ENCODE results near the gene CNTROB.
"Not testable (repeated sequence)": the region's sequence is repeated elsewhere in the genome, so short reads cannot be mapped to it uniquely, and the experiment has no call there.

CNTROB gene

DNA sequence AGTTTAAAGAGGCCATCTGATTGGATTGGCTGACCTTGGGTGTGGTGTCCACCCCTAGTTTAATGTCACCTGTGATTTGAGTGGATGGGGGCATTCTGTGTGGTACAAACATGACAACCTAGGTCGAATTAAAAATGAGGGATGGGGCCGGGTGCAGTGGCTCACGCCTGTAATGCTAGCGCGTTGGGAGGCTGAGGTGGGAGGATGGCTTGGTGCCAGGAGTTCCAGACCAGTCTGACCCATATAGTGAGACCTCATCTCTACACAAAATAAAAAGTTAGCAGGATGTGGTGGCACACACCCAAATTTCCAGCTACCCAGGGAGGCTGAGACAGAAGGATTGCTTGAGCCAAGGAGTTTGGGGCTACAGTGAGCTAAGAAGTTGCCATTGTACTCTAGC lies 14.4 kb downstream of the CNTROB start:
- POLR2A ChIA-PET, result interaction anchor here (5.7 kb wide), 1 partner anchor 14 kb away, joined by 48 read pairs; the partner anchor contains the start of genes CNTROB and TRAPPC1
- DNase-seq (ENCODE audit: extremely low spot score), result no peak
- TF ChIP-seq TARDBP (IDR thresholded peaks at IDR 0.05) (no peak), NFRKB (IDR thresholded peaks at IDR 0.05) (no peak), HDGF (IDR thresholded peaks at IDR 0.05; ENCODE audit: borderline replicate concordance) (no peak), ZNF384 (IDR thresholded peaks at IDR 0.05) (no peak), SP1 (IDR thresholded peaks at IDR 0.05) (no peak), FOXA1 (IDR thresholded peaks at IDR 0.05) (no peak), ELF4 (IDR thresholded peaks at IDR 0.05) (no peak), LEF1 (IDR thresholded peaks at IDR 0.05; ENCODE audit: borderline replicate concordance) (no peak), L3MBTL2 (conservative IDR thresholded peaks at IDR 0.05) (no peak), BHLHE40 (IDR thresholded peaks at IDR 0.05; ENCODE audit: borderline replicate concordance) (no peak), FOXM1 (IDR thresholded peaks at IDR 0.05; ENCODE audit: borderline replicate concordance) (no peak), CTBP1 (IDR thresholded peaks at IDR 0.05; ENCODE audit: borderline replicate concordance) (no peak)
- CTCF ChIA-PET, result no interaction called here

DNA sequence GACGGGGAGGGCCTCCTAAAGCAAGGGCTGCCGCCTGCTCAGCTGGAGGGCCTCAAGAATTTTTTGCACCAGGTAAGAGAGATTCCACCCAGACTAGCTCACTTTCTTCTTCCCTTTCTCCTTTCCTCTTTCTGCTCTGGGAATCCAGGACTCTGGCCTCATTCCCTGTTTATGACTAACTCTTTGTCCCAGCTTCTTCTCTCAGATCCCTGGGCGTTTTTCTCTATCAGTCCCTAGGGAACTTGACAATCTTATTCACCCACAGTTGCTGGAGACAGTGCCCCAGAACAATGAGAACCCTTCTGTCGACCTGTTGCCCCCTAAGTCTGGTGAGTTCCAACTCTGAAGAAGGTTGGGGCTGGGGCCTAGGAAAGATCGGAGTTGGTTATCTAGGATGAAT lies 15.6 kb downstream of the CNTROB start:
- POLR2A ChIA-PET, result interaction anchor here (5.7 kb wide), 1 partner anchor 15 kb away, joined by 48 read pairs; the partner anchor contains the start of genes CNTROB and TRAPPC1
- TF ChIP-seq BHLHE40 (IDR thresholded peaks at IDR 0.05; ENCODE audit: borderline replicate concordance), result no peak
- no peak for TF ChIP-seq HDGF (IDR thresholded peaks at IDR 0.05; ENCODE audit: borderline replicate concordance)
- TF ChIP-seq FOXA1 (IDR thresholded peaks at IDR 0.05), result no peak
- no peak for TF ChIP-seq NFRKB (IDR thresholded peaks at IDR 0.05)
- TF ChIP-seq L3MBTL2 (conservative IDR thresholded peaks at IDR 0.05), result no peak
- TF ChIP-seq, protein P1, sequence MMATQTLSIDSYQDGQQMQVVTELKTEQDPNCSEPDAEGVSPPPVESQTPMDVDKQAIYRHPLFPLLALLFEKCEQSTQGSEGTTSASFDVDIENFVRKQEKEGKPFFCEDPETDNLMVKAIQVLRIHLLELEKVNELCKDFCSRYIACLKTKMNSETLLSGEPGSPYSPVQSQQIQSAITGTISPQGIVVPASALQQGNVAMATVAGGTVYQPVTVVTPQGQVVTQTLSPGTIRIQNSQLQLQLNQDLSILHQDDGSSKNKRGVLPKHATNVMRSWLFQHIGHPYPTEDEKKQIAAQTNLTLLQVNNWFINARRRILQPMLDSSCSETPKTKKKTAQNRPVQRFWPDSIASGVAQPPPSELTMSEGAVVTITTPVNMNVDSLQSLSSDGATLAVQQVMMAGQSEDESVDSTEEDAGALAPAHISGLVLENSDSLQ (IDR thresholded peaks at IDR 0.05), result no peak
- TF ChIP-seq CTBP1 (IDR thresholded peaks at IDR 0.05; ENCODE audit: borderline replicate concordance), result no peak
- no peak for TF ChIP-seq SP1 (IDR thresholded peaks at IDR 0.05)
- TF ChIP-seq ZNF384 (IDR thresholded peaks at IDR 0.05), result no peak
- no peak for TF ChIP-seq TARDBP (IDR thresholded peaks at IDR 0.05)
- no peak for TF ChIP-seq FOXK2 (IDR thresholded peaks at IDR 0.05)
- TF ChIP-seq FOXM1 (IDR thresholded peaks at IDR 0.05; ENCODE audit: borderline replicate concordance), result no peak
- TF ChIP-seq ELF4 (IDR thresholded peaks at IDR 0.05), result no peak
- CTCF ChIA-PET, result interaction anchor here (1.2 kb wide), 1 partner anchor 14 kb away, joined by 4 read pairs; no protein-coding TSS in a partner anchor
- DNase-seq (ENCODE audit: extremely low spot score), result no peak

DNA sequence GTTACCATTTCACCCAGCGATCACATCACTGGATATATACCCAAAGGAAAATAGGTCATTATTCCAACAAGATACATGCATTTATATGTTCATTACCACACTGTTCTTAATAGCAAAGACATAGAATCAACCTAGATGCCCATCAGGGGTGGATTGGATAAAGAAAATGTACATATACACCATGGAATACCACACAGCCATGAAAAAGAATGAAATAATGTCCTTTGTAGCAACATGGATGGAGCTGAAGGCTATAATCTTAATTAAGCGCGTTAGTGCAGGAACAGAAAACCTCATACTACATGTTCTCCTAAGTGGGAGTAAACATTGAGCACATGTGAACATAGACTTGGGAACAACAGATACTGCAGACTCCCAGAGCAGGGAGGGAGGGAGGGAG lies 18.6 kb downstream of the CNTROB start:
- DNase-seq (ENCODE audit: extremely low spot score), result no peak
- POLR2A ChIA-PET, result no interaction called here
- TF ChIP-seq FOXM1 (IDR thresholded peaks at IDR 0.05; ENCODE audit: borderline replicate concordance) (no peak), CTBP1 (IDR thresholded peaks at IDR 0.05; ENCODE audit: borderline replicate concordance) (no peak), FOXA1 (IDR thresholded peaks at IDR 0.05) (no peak), NFRKB (IDR thresholded peaks at IDR 0.05) (no peak), SP1 (IDR thresholded peaks at IDR 0.05) (no peak), TARDBP (IDR thresholded peaks at IDR 0.05) (no peak), ELF4 (IDR thresholded peaks at IDR 0.05) (no peak), ARNT (IDR thresholded peaks at IDR 0.05) (no peak), SUZ12 (IDR thresholded peaks at IDR 0.05) (no peak)
- CTCF ChIA-PET, result no interaction called here

DNA sequence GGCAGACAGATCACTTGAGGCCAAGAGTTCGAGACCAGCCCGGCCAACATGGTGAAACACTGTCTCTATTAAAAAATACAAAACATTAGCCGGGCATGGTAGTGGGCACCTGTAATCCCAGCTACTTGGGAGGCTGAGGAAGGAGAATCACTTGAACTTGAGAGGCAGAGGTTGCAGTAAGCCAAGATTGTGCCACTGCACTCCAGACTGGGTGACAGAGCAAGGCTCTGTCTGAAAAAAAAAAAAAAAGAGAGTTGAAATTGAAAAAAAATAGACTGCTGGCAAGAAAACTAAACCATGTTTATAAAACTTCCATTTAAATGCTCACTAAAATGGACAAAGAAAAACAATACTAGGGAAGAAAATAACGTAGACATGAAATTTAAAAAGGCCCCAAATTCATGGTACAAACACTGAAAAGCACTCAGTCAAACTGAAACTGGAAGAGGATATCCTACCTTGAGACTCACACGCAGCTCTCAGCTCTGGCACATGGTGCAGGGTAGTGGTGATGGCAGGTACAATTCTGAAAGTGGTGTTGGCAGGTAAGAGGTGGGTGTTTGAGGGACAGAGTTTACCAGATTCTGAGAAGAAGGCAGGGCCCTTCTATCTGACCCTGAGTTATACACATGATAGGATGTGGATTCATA lies 19.3 kb downstream of the CNTROB start:
- CTCF ChIA-PET, result no interaction called here
- TF ChIP-seq ARNT (IDR thresholded peaks at IDR 0.05) (no peak), LEF1 (IDR thresholded peaks at IDR 0.05; ENCODE audit: borderline replicate concordance) (no peak), L3MBTL2 (conservative IDR thresholded peaks at IDR 0.05) (no peak), TARDBP (IDR thresholded peaks at IDR 0.05) (no peak), BHLHE40 (IDR thresholded peaks at IDR 0.05; ENCODE audit: borderline replicate concordance) (no peak), FOXA1 (IDR thresholded peaks at IDR 0.05) (no peak), ELF4 (IDR thresholded peaks at IDR 0.05) (no peak), HDGF (IDR thresholded peaks at IDR 0.05; ENCODE audit: borderline replicate concordance) (no peak), CTBP1 (IDR thresholded peaks at IDR 0.05; ENCODE audit: borderline replicate concordance) (no peak), FOXK2 (IDR thresholded peaks at IDR 0.05) (no peak)
- TF ChIP-seq, protein P1 (IDR thresholded peaks at IDR 0.05), result no peak
- POLR2A ChIA-PET, result no interaction called here
- DNase-seq (ENCODE audit: extremely low spot score), result no peak

DNA sequence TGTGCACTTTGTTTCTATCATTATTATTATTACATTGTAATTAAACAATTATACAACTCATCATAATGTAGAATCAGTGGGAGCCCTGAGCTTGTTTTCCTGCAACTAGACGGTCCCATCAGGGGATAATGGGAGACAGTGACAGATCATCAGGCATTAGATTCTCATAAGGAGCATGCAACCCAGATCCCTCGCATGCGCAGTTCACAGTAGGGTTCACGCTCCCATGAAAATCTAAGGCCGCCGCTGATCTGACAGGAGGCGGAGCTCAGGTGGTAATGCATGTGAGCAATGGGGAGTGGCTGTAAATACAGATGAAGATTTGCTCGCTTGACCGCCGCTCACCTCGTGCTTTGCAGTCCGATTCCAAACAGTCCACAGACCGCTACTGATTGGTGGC lies 21.3 kb downstream of the CNTROB start:
- not testable (repeated sequence) for DNase-seq (ENCODE audit: extremely low spot score)
- ChIA-PET CTCF (interaction anchor here (0.6 kb wide), 1 partner anchor 13 kb away, joined by 3 read pairs; no protein-coding TSS in a partner anchor), POLR2A (interaction anchor here (1.4 kb wide), 1 partner anchor 20 kb away, joined by 5 read pairs; no protein-coding TSS in a partner anchor)

DNA sequence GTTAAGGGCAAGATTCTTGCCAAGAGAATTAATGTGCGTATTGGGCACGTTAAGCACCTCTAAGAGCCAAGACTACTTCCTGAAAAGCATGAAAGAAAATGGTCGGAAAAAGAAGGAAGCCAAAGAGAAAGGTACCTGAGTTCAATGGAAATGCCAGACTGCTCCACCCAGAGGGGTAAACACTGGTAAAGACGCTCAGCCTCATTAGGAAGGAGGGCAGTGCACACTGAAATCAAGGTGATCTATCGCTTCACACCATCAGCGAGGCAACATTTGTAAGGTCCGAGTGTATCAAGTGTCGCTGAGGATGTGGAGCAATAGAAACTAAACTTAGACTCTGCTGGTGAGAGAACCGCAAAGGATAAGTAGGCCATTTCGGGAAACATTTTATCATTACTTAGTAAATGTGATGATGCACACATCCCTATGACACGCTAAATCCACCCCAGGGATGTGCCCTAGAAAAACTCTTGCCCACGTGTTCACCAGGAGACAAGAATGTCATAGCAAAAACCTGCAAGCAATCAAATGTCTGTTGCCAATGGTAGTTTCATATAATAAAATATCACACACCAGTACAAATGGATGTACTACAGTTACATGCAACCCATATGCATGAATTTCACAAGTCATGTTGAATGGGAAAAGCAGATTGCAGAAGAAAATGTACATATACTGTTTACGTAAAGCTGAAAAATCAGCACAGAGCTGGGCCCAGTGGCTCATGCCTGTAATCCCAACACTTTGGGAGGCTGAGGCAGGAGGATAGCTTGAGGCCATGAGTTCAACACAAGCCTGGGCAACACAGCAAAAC lies 23.6 kb downstream of the CNTROB start:
- POLR2A ChIA-PET, result interaction anchor here (1.2 kb wide), 1 partner anchor 24 kb away, joined by 3 read pairs; the partner anchor contains the start of genes CNTROB and TRAPPC1

More for the DNA sequence above, 23.6 kb downstream of the CNTROB start:
- TF ChIP-seq FOXA1 (IDR thresholded peaks at IDR 0.05), result no peak
- CTCF ChIA-PET, result no interaction called here
- no peak for DNase-seq (ENCODE audit: extremely low spot score)

Data from HEK293T (cell line).